ENCODE results near the gene SEBOX.
A peak's percentile ranks its signal among the peaks of the same experiment; 100 is the strongest.

Gene SEBOX

DNA sequence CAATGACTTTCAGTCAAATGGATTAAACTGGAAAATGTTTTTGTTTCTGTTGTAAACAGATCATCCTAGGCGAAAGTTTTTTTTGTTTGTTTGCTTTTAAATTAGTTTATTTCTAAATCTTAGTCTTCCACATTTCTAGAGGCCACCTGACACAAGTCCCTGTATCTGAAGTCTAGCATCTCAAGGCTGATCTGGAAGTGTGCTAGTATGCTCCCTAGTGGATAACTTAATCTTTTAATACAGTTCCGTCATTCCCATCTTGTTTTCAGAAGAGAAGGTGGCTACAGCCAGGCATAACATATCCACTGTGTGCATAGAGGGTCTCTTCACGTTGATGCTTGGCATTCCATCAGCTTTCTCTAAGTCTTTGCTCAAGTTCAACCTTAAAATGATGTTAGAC is 37.3 kb downstream of the SEBOX start:
- H3K36me3 ChIP-seq (ENCODE audit: control insufficient read depth in 2 of 2, insufficient read depth in 2 of 2, low read length in 2 of 2), result peaks cover 24 to 30% of the 10 kb centered on the region in 2 donors
- H3K27ac ChIP-seq (ENCODE audit: low read length), result no peak overlapping the region
- no peak overlapping the region for H3K4me3 ChIP-seq (ENCODE audit: low read length in 2 of 2)
- H3K9me3 ChIP-seq (ENCODE audit: control insufficient read depth in 2 of 2, low read length in 2 of 2), result no peaks in the 10 kb centered on the region
- H3K4me1 ChIP-seq (ENCODE audit: control insufficient read depth, insufficient read depth, low read length), result no peaks in the 10 kb centered on the region
- no peak overlapping the region for H3K9ac ChIP-seq (ENCODE audit: low read length in 2 of 2)
- no peaks in the 10 kb centered on the region for H3K27me3 ChIP-seq (ENCODE audit: control insufficient read depth in 1 of 2, insufficient read depth in 2 of 2, low read length in 2 of 2)

DNA sequence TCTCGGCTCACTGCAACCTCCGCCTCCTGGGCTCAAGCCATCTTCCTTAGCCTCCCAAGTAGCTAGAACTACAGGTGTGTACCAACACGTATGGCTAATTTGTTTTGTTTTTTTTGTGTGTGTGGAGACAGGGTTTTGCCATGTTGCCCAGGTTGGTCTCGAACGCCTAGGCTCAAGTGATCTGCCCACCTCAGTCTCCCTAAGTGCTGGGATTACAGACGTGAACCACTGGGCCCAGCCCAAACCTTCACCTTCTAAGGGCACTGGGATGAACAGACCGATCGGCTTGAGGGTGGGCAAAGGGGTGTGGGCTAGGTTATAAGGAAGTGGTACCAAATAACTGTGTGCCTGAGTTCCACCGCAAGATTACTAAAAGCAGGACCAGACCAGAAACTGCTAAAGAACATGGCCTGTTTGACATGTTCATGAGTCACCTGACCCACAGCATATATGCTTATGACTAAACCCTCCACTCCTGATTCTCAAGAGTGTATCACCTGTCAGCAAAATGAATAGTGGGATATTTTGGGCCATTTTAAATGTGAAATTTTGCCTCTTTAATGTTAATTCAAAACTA is 37.9 kb downstream of the SEBOX start:
- Histone ChIP-seq H3K4me1 (ENCODE audit: control insufficient read depth, insufficient read depth, low read length) (no peaks in the 10 kb centered on the region), H3K9me3 (ENCODE audit: control insufficient read depth in 2 of 2, low read length in 2 of 2) (no peaks in the 10 kb centered on the region), H3K27ac (ENCODE audit: low read length) (no peak overlapping the region), H3K9ac (ENCODE audit: low read length in 2 of 2) (no peak overlapping the region), H3K27me3 (ENCODE audit: control insufficient read depth in 1 of 2, insufficient read depth in 2 of 2, low read length in 2 of 2) (no peaks in the 10 kb centered on the region), H3K36me3 (ENCODE audit: control insufficient read depth in 2 of 2, insufficient read depth in 2 of 2, low read length in 2 of 2) (peaks cover 24 to 29% of the 10 kb centered on the region in 2 donors), H3K4me3 (ENCODE audit: low read length in 2 of 2) (no peak overlapping the region)

DNA sequence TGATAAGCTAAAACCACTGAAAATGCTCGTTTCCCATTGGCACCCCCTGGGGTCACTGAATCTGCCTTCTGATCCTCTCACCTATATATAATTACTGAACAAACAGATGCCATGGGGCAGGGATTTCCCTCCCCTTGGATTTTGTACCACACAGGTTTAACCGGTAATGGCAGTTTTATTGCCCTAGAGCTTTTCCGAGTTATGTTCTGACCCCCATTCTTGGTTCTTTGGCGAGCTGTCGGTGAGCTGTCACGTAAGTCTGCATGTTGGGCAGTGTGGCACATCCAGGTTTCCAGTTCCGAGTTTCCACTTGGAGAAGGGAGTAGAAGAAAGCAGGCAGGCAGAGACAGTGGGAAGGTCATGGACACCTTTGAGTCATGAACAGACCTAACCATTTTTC is 38.9 kb downstream of the SEBOX start:
- Histone ChIP-seq H3K4me1 (ENCODE audit: control insufficient read depth, insufficient read depth, low read length) (no peaks in the 10 kb centered on the region), H3K9ac (ENCODE audit: low read length in 2 of 2) (no peak overlapping the region), H3K27me3 (ENCODE audit: control insufficient read depth in 1 of 2, insufficient read depth in 2 of 2, low read length in 2 of 2) (no peaks in the 10 kb centered on the region), H3K27ac (ENCODE audit: low read length) (no peak overlapping the region), H3K36me3 (ENCODE audit: control insufficient read depth in 2 of 2, insufficient read depth in 2 of 2, low read length in 2 of 2) (peaks cover 14 to 19% of the 10 kb centered on the region in 2 donors), H3K4me3 (ENCODE audit: low read length in 2 of 2) (no peak overlapping the region), H3K9me3 (ENCODE audit: control insufficient read depth in 2 of 2, low read length in 2 of 2) (no peaks in the 10 kb centered on the region)

DNA sequence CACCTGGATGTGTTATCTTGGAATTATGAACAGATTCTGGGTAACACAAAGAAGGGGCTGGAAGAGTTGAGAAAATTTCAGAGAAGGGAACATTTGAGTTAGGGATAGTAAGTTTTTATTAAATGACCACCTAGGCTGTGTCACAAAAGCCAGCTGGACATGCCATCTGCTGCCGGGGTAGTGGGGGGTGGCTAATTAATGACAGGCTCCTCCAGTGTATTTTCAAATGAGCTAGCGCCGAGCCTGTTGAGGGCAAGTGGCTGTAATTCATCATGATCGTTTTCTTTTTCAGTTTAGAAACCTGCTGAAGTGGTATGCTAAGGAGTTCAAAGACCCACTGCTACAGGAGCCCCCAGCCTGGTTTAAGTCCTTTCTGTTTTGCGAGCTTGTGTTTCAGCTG is 39.8 kb downstream of the SEBOX start:
- peaks cover under 1% of the 10 kb centered on the region for H3K4me1 ChIP-seq (ENCODE audit: control insufficient read depth, insufficient read depth, low read length)

DNA sequence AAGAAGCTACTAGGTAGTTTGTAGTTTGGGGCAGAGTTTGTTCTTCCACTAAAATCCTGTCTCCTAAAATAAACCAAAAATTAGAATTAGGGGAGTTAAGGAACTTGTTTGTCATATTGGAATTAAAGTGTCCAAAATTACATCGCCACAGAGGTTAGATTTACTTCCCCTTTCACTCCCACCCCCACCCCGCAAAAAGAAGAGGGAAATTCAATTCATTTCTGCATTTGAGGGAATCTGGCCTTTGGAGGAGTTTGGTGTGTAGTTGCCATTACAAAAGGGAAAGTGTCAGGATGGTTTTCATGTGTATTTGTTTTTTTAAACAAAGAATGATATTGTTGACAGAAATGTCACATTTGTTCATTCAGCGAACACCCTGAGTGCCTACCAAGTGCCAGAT is 40.2 kb downstream of the SEBOX start:
- no peak overlapping the region for H3K9ac ChIP-seq (ENCODE audit: low read length in 2 of 2)
- H3K4me1 ChIP-seq (ENCODE audit: control insufficient read depth, insufficient read depth, low read length), result peaks cover 4% of the 10 kb centered on the region
- H3K27ac ChIP-seq (ENCODE audit: low read length), result no peak overlapping the region
- H3K9me3 ChIP-seq (ENCODE audit: control insufficient read depth in 2 of 2, low read length in 2 of 2), result no peaks in the 10 kb centered on the region
- no peak overlapping the region for H3K4me3 ChIP-seq (ENCODE audit: low read length in 2 of 2)
- H3K36me3 ChIP-seq (ENCODE audit: control insufficient read depth in 2 of 2, insufficient read depth in 2 of 2, low read length in 2 of 2), result peaks cover 13 to 19% of the 10 kb centered on the region in 2 donors
- H3K27me3 ChIP-seq (ENCODE audit: control insufficient read depth in 1 of 2, insufficient read depth in 2 of 2, low read length in 2 of 2), result no peaks in the 10 kb centered on the region

More for the DNA sequence above, 39.8 kb downstream of the SEBOX start:
- peaks cover 13 to 19% of the 10 kb centered on the region in 2 donors for H3K36me3 ChIP-seq (ENCODE audit: control insufficient read depth in 2 of 2, insufficient read depth in 2 of 2, low read length in 2 of 2)
- no peak overlapping the region for H3K27ac ChIP-seq (ENCODE audit: low read length)
- no peak overlapping the region for H3K9ac ChIP-seq (ENCODE audit: low read length in 2 of 2)
- H3K9me3 ChIP-seq (ENCODE audit: control insufficient read depth in 2 of 2, low read length in 2 of 2), result no peaks in the 10 kb centered on the region
- no peaks in the 10 kb centered on the region for H3K27me3 ChIP-seq (ENCODE audit: control insufficient read depth in 1 of 2, insufficient read depth in 2 of 2, low read length in 2 of 2)
- no peak overlapping the region for H3K4me3 ChIP-seq (ENCODE audit: low read length in 2 of 2)

DNA sequence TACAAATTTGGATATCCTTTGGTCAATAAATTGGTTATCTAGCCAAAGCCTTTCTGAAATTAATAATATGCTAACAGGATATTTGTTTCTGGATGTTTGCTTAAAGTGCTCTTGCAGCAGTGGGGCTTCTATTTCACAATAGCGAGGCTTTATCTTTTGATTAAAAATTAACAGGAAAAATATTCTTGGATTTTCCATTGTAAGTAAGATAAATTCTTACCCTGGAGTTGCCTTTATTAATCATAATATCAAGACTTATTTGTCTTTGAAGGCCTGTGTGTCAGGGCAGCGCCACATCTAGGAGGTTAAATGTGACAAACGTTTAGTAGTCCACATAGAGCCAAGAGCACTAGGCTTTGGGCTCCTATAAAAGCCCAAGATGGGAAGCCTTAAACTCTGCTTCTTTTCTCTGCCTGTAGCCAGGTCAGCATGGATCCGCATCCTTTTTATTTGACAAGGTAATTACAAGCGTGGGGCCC is 40.7 kb downstream of the SEBOX start:
- no peaks in the 10 kb centered on the region for H3K9me3 ChIP-seq (ENCODE audit: control insufficient read depth in 2 of 2, low read length in 2 of 2)
- H3K9ac ChIP-seq (ENCODE audit: low read length in 2 of 2), result no peak overlapping the region
- H3K36me3 ChIP-seq (ENCODE audit: control insufficient read depth in 2 of 2, insufficient read depth in 2 of 2, low read length in 2 of 2), result peaks cover 12 to 17% of the 10 kb centered on the region in 2 donors
- H3K27me3 ChIP-seq (ENCODE audit: control insufficient read depth in 1 of 2, insufficient read depth in 2 of 2, low read length in 2 of 2), result no peaks in the 10 kb centered on the region
- H3K4me3 ChIP-seq (ENCODE audit: low read length in 2 of 2), result no peak overlapping the region
- H3K27ac ChIP-seq (ENCODE audit: low read length), result no peak overlapping the region
- H3K4me1 ChIP-seq (ENCODE audit: control insufficient read depth, insufficient read depth, low read length), result peaks cover 9% of the 10 kb centered on the region

DNA sequence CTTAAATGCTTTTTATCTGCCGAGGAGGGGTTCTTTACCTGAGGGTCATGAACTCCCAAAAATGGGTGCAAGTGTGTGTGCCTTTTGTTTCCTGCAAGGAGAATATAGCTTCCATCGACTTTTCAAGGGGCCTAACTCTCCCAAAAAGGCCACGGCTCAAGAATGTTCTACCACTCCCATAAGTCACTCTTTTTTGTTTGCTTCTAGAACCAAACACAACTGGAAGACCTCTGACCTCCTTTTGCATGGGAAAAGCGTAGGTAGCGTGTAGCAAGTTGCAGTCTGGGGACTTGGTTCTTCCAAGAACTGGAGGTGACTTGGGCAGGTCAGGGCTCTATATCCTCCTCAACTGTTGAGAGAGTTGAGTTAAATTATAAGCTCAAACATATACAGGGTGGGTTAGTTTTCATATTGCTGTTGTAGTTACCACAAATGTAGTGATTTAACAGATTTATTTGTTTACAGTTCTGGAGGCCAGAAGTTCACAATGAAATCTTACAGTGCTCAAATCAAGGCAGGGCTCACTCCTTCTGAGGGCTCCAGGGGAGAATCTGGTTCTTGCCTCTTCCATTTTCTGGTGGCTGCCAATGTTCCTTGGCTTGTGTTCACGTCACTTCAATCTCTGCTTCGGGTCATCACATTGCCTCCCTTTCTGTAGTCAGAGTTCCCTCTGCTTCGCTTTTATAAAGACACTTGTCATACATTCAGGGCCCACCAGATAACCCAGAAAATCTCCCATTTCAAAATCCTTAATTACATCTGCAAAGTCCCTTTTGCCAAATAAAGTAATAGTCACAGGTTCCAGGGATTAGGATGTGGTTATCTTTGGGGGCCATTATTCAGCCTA is 44.6 kb downstream of the SEBOX start:
- Histone ChIP-seq H3K36me3 (ENCODE audit: control insufficient read depth in 2 of 2, insufficient read depth in 2 of 2, low read length in 2 of 2) (no peaks in the 10 kb centered on the region), H3K27me3 (ENCODE audit: control insufficient read depth in 1 of 2, insufficient read depth in 2 of 2, low read length in 2 of 2) (no peaks in the 10 kb centered on the region), H3K4me1 (ENCODE audit: control insufficient read depth, insufficient read depth, low read length) (peaks cover 21% of the 10 kb centered on the region), H3K9me3 (ENCODE audit: control insufficient read depth in 2 of 2, low read length in 2 of 2) (no peaks in the 10 kb centered on the region), H3K27ac (ENCODE audit: low read length) (no peak overlapping the region), H3K9ac (ENCODE audit: low read length in 2 of 2) (no peak overlapping the region), H3K4me3 (ENCODE audit: low read length in 2 of 2) (peak overlapping the region in 1 of 2 donors; percentile 81)

DNA sequence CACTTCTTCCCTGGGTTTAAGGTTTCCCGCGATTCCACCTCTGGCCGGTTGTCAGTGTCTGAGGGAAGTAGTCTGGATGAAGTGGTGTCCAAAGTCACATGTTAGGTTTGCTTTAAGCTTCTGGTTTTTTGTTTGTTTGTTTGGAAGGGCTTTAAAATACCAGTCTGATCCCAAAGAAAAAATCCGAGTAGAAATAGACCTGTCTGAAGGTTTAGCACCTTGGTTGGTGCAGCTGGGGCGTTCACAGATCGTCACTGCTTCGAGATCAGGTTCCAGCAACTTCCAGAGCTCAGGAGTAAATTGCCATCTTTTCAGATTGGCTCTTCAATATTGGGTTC is 45.4 kb downstream of the SEBOX start:
- peak overlapping the region; percentile 75 for H3K27ac ChIP-seq (ENCODE audit: low read length)
- H3K36me3 ChIP-seq (ENCODE audit: control insufficient read depth in 2 of 2, insufficient read depth in 2 of 2, low read length in 2 of 2), result no peaks in the 10 kb centered on the region
- no peaks in the 10 kb centered on the region for H3K27me3 ChIP-seq (ENCODE audit: control insufficient read depth in 1 of 2, insufficient read depth in 2 of 2, low read length in 2 of 2)
- no peaks in the 10 kb centered on the region for H3K9me3 ChIP-seq (ENCODE audit: control insufficient read depth in 2 of 2, low read length in 2 of 2)
- H3K4me3 ChIP-seq (ENCODE audit: low read length in 2 of 2), result peak overlapping the region; percentile 60 to 81
- H3K4me1 ChIP-seq (ENCODE audit: control insufficient read depth, insufficient read depth, low read length), result peaks cover 21% of the 10 kb centered on the region
- H3K9ac ChIP-seq (ENCODE audit: low read length in 2 of 2), result peak overlapping the region; percentile 51 to 76

DNA sequence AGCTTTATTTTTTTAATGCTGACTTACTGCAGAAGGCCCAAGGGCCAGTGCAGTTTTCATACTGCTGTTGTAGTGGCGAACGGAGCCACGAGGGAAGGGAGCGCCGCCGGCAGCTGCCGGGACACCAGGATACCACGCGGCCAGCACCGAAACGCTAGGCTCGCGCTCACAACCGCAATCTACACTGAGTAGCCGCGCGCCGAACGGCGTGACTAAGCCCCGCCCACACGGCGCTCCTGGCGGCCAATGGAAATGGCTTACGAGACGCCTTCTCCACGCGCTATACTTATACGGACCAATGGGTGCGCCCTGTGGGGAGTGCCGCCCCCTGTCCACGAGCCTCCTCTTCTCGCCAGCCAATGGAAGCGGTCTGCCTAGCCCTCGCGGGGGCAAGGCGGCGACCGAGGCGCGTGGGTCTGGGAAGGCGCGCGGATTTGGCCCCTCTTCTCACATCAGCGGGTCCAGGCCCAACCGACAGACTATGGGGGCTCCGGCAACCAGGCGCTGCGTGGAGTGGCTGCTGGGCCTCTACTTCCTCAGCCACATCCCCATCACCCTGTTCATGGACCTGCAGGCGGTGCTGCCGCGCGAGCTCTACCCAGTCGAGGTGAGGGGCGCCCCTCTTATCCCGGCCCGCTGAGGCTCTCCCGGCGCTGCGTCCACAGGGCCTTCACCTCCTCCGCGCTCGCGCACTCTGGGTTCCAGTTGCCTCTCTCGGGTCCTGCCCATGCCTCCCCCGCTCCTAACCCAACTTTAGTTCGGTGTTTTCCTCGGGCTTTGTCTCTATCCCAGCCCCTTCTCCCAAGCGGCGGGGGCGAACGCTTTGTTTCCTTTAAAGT is 46.0 kb downstream of the SEBOX start, which contains the start of gene TMEM97:
TMEM97 (plus strand) TSS at position 442 of the 839 bp plus-strand sequence; CDS start at position 482, 40 bp downstream.
- no peaks in the 10 kb centered on the region for H3K27me3 ChIP-seq (ENCODE audit: control insufficient read depth in 1 of 2, insufficient read depth in 2 of 2, low read length in 2 of 2)
- H3K4me1 ChIP-seq (ENCODE audit: control insufficient read depth, insufficient read depth, low read length), result peaks cover 21% of the 10 kb centered on the region
- H3K27ac ChIP-seq (ENCODE audit: low read length), result peak within 1 kb of the TSS; percentile 75
- peak within 1 kb of the TSS; percentile 73 to 81 for H3K4me3 ChIP-seq (ENCODE audit: low read length in 2 of 2)
- no peaks in the 10 kb centered on the region for H3K9me3 ChIP-seq (ENCODE audit: control insufficient read depth in 2 of 2, low read length in 2 of 2)
- no peaks in the 10 kb centered on the region for H3K36me3 ChIP-seq (ENCODE audit: control insufficient read depth in 2 of 2, insufficient read depth in 2 of 2, low read length in 2 of 2)
- peak within 1 kb of the TSS; percentile 51 to 76 for H3K9ac ChIP-seq (ENCODE audit: low read length in 2 of 2)

DNA sequence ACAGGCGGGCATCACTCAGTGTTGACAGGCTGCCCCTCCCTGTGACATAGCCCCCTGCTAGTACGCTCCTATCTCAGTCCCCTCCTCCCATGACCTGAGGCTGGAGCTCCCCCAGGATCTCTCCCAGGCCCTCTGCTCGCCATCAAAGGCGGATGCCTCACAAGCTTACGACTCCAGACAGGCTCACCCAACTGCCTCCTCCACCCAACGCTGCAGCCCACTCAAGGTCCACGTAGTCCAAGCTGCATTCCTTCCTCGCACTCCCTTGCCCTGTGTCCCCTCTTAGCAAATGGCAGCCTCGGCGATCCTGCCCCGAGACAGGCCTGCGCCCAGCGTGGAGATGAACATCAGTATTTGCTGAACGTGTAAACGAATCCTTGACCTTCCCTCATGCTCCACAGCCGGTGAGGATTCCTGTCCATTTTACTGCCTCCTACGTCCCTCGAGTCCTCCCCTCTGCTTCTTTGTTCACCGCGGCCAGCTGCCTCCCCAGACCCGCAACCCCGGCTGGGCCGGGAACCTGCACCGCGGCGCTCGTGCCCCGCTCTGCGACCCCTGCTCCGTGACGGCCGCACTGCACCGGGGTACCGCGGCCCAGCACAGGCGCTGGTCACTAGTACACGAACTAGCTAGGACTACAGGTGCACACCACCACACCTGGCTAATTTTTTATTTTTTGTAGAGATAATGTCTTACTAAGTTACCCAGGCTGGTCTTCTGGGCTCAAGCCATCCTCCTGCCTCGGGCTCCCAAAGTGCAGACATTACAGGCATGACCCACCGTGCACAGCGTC is 46.8 kb downstream of the SEBOX start:
- no peaks in the 10 kb centered on the region for H3K27me3 ChIP-seq (ENCODE audit: control insufficient read depth in 1 of 2, insufficient read depth in 2 of 2, low read length in 2 of 2)
- peak overlapping the region; percentile 73 to 81 for H3K4me3 ChIP-seq (ENCODE audit: low read length in 2 of 2)
- no peak overlapping the region for H3K27ac ChIP-seq (ENCODE audit: low read length)
- H3K36me3 ChIP-seq (ENCODE audit: control insufficient read depth in 2 of 2, insufficient read depth in 2 of 2, low read length in 2 of 2), result no peaks in the 10 kb centered on the region
- H3K9ac ChIP-seq (ENCODE audit: low read length in 2 of 2), result peak overlapping the region; percentile 36 to 43
- H3K9me3 ChIP-seq (ENCODE audit: control insufficient read depth in 2 of 2, low read length in 2 of 2), result no peaks in the 10 kb centered on the region
- peaks cover 21% of the 10 kb centered on the region for H3K4me1 ChIP-seq (ENCODE audit: control insufficient read depth, insufficient read depth, low read length)
